K562 (cell line): ENCODE measurements around the gene BMPER. TPM values are rescaled to one million over a fixed set of nuclear protein-coding genes. Genes with fewer than 3 reads are reported as not detected.

Source experiments
- ATAC-seq: fragments of 200-7000 bp; cut with Tn5 transposase; 3 replicates; pipeline ENCODE4 v1.9.1; 2020; ENCODE audit warnings: moderate library complexity
- BruUV-seq: library from RNA; stranded (reverse); fragments of 400-500 nt; replicated peaks from 2 replicates; lab custom pipeline; 2021; lab: Mats Ljungman, UMichigan
- CTCF ChIA-PET: fragments of 300-600 bp; formaldehyde crosslinking; extraction: SDS; loops from one replicate; lab custom pipeline; 2021; ENCODE audit warnings: low intra/inter-chr PET ratio; lab: Yijun Ruan, JAX
- POLR2A ChIA-PET: fragments of 300-600, 350-650 bp; sonication (Branson Sonifier 250); formaldehyde crosslinking; extraction: SDS; loops from one replicate; lab custom pipeline; 2021; ENCODE audit warnings: antibody characterized with exemption, inconsistent platforms; lab: Yijun Ruan, JAX
- DNase-seq, 4 experiments: peaks; one replicate each; pipeline versions ENCODE4 v3.0.0 to v3.0.0-alpha.2; 2011 to 2018; ENCODE audit warnings: low spot score in 3 of 4, mixed read lengths in 3 of 4; ENCODE audit errors: extremely low read depth in 1 of 4
- FAIRE-seq: peaks from 2 replicates; lab custom pipeline; 2011; peaks lifted over from hg19 to GRCh38; lab: Jason Lieb, UNC
- H2AFZ ChIP-seq: 2 replicates; pipeline ENCODE4 v1.6.0; 2011; ENCODE audit warnings: low read depth, low read length, control low read depth, inconsistent platforms
- H3K27ac ChIP-seq: fragments of 200-600 bp; 3 replicates; pipeline ENCODE4 v1.8.0; 2011; ENCODE audit warnings: low read depth, mild to moderate bottlenecking, control low read depth, inconsistent platforms, low read length, moderate library complexity, mixed read lengths; ENCODE audit errors: extremely low read depth
- H3K27me3 ChIP-seq, 2 experiments: fragments of 300-600 bp in 1 of 2; 2 replicates in 1 of 2; 3 replicates in 1 of 2; pipeline versions ENCODE4 v1.6.0 to v1.8.0; 2011; ENCODE audit warnings: inconsistent platforms in 2 of 2, low read length in 2 of 2, mild to moderate bottlenecking in 1 of 2, mixed read lengths in 1 of 2, moderate library complexity in 1 of 2; ENCODE audit not compliant: control insufficient read depth in 2 of 2, insufficient read depth in 2 of 2
- H3K36me3 ChIP-seq: fragments of 300-600 bp; 3 replicates; pipeline ENCODE4 v1.8.0; 2011; ENCODE audit warnings: mild to moderate bottlenecking, low read length, inconsistent platforms; ENCODE audit not compliant: control insufficient read depth, insufficient read depth
- H3K4me1 ChIP-seq, 2 experiments: fragments of 200-600 bp in 1 of 2; replicated peaks in 1 of 2; 2 replicates in 1 of 2; 3 replicates in 1 of 2; pipeline versions ENCODE4 v1.5.1 to v1.8.0; 2011; ENCODE audit warnings: inconsistent platforms in 2 of 2, low read length in 2 of 2, mild to moderate bottlenecking in 1 of 2, mixed read lengths in 1 of 2, moderate library complexity in 1 of 2; ENCODE audit not compliant: control insufficient read depth in 2 of 2, insufficient read depth in 2 of 2
- H3K4me2 ChIP-seq: 2 replicates; pipeline ENCODE4 v1.6.1; 2011; ENCODE audit warnings: low read length, control low read depth, inconsistent platforms, mixed read lengths; ENCODE audit not compliant: insufficient read depth
- H3K4me3 ChIP-seq: fragments of 200-600 bp; sonication (generic), shearing (Covaris generic); 2 replicates; pipeline ENCODE4 v1.5.1; 2016; ENCODE audit warnings: control low read depth, inconsistent platforms
- H3K79me2 ChIP-seq: fragments of 200-600 bp; 3 replicates; pipeline ENCODE4 v1.8.0; 2011; ENCODE audit warnings: low read length, inconsistent platforms; ENCODE audit not compliant: control insufficient read depth, insufficient read depth
- H3K9ac ChIP-seq, 2 experiments: 2 replicates each; pipeline versions ENCODE4 v1.6.0 to v1.6.1; 2011; ENCODE audit warnings: low read depth in 2 of 2, low read length in 2 of 2, control low read depth in 1 of 2, inconsistent platforms in 1 of 2, mild to moderate bottlenecking in 1 of 2, mixed read lengths in 1 of 2; ENCODE audit not compliant: insufficient read depth in 1 of 2
- H3K9me1 ChIP-seq: one replicate; pipeline ENCODE4 v1.6.0; 2011; ENCODE audit warnings: inconsistent platforms, mild to moderate bottlenecking, low read length, moderate library complexity; ENCODE audit not compliant: control insufficient read depth, insufficient read depth
- H3K9me3 ChIP-seq: replicated peaks from 2 replicates; pipeline ENCODE4 v1.5.1; 2011; ENCODE audit warnings: low read depth, low read length, inconsistent platforms; ENCODE audit not compliant: control insufficient read depth, insufficient read depth
- H4K20me1 ChIP-seq: replicated peaks from 2 replicates; pipeline ENCODE4 v1.6.1; 2011; ENCODE audit warnings: low read length, inconsistent platforms, mixed read lengths; ENCODE audit not compliant: control insufficient read depth, insufficient read depth
- JUND ChIP-seq, 2 experiments: IDR thresholded peaks; 2 replicates in 1 of 2; 3 replicates in 1 of 2; pipeline ENCODE4 v1.6.1; 2011; ENCODE audit warnings: borderline replicate concordance in 2 of 2, low read depth in 2 of 2, low read length in 2 of 2, improper control_type of control experiment in 1 of 2, missing biosample characterization in 1 of 2, missing genetic modification characterization in 1 of 2, missing genetic modification reagents in 1 of 2
- KDM4B ChIP-seq, 2 experiments: fragments of 450-650 bp in 1 of 2; sonication (generic) in 1 of 2; IDR thresholded peaks; 2 replicates each; pipeline ENCODE4 v1.6.1; 2016 to 2017; ENCODE audit warnings: borderline replicate concordance in 2 of 2, antibody characterized with exemption in 1 of 2, low read depth in 1 of 2, mild to moderate bottlenecking in 1 of 2
- NONO ChIP-seq, 2 experiments: fragments of 200-400 bp in 1 of 2; fragments of 450-650 bp in 1 of 2; formaldehyde crosslinking in 1 of 2; IDR thresholded peaks; 2 replicates each; pipeline ENCODE4 v1.6.1; 2017; ENCODE audit warnings: low read depth in 2 of 2, mild to moderate bottlenecking in 2 of 2, moderate library complexity in 2 of 2, low read length in 1 of 2
- NR2C2 ChIP-seq, 2 experiments: fragments of 200-800 bp in 1 of 2; sonication (Bioruptor generic) in 1 of 2; sonication (generic) in 1 of 2; formaldehyde crosslinking in 1 of 2; IDR thresholded peaks; 2 replicates each; pipeline versions ENCODE4 v1.6.1 to v1.8.0; 2016 to 2022; ENCODE audit warnings: mild to moderate bottlenecking in 1 of 2, missing compliant biosample characterization in 1 of 2, missing genetic modification characterization in 1 of 2, missing genetic modification reagents in 1 of 2
- PHB ChIP-seq: fragments of 250-450 bp; sonication (Bioruptor Pico); IDR thresholded peaks from 2 replicates; pipeline ENCODE4 v1.5.0; 2021
- PHF21A ChIP-seq: fragments of 450-650 bp; IDR thresholded peaks from 2 replicates; pipeline ENCODE4 v1.6.1; 2017; ENCODE audit warnings: low read depth, borderline replicate concordance
- PYGO2 ChIP-seq: fragments of 450-650 bp; IDR thresholded peaks from 2 replicates; pipeline ENCODE4 v1.6.1; 2016; ENCODE audit warnings: mild to moderate bottlenecking, missing genetic modification characterization, moderate library complexity, missing compliant biosample characterization
- RBM17 ChIP-seq: fragments of 200-400 bp; formaldehyde crosslinking; IDR thresholded peaks from 2 replicates; pipeline ENCODE4 v1.6.1; 2017; ENCODE audit warnings: low read depth, mild to moderate bottlenecking, low read length, borderline replicate concordance
- SIRT6 ChIP-seq: IDR thresholded peaks from one replicate; pipeline ENCODE4 v1.6.1; 2012; ENCODE audit warnings: low read depth, mild to moderate bottlenecking, control low read depth, inconsistent platforms, low read length, moderate library complexity
- SMAD3 ChIP-seq: fragments of 450-650 bp; formaldehyde crosslinking; conservative IDR thresholded peaks from 2 replicates; pipeline ENCODE4 v1.4.0; 2020; ENCODE audit warnings: mild to moderate bottlenecking
- SMC3 ChIP-seq: conservative IDR thresholded peaks from 2 replicates; pipeline ENCODE4 v1.6.1; 2011; ENCODE audit warnings: low read depth, low read length, improper control_type of control experiment; ENCODE audit not compliant: insufficient read depth
- STAT5A ChIP-seq: IDR thresholded peaks from 2 replicates; pipeline ENCODE4 v1.6.1; 2012; ENCODE audit warnings: low read length, inconsistent platforms, borderline replicate concordance
- TCF15 ChIP-seq: fragments of 250-450 bp; sonication (Bioruptor Pico); IDR thresholded peaks from 2 replicates; pipeline ENCODE4 v1.8.0; 2022; ENCODE audit warnings: moderate library complexity, mild to moderate bottlenecking, inconsistent platforms
- TEAD4 ChIP-seq, 2 experiments: sonication (generic) in 1 of 2; formaldehyde crosslinking in 1 of 2; IDR thresholded peaks; 2 replicates each; pipeline versions ENCODE4 v1.6.1 to v1.8.0; 2012 to 2022; ENCODE audit warnings: borderline replicate concordance in 1 of 2, inconsistent platforms in 1 of 2, low read length in 1 of 2, mild to moderate bottlenecking in 1 of 2, missing genetic modification reagents in 1 of 2
- XRCC3 ChIP-seq: fragments of 450-650 bp; IDR thresholded peaks from 2 replicates; pipeline ENCODE4 v1.6.1; 2017; ENCODE audit warnings: mild to moderate bottlenecking, moderate library complexity
- ZNF146 ChIP-seq: IDR thresholded peaks from one replicate; pipeline ENCODE4 v1.6.1; 2018; ENCODE audit warnings: missing compliant biosample characterization; ENCODE audit not compliant: unreplicated experiment
- ZNF224 ChIP-seq: sonication (generic); formaldehyde crosslinking; IDR thresholded peaks from 2 replicates; pipeline ENCODE4 v1.8.0; 2022; ENCODE audit warnings: mild to moderate bottlenecking, missing genetic modification reagents
- ZNF445 ChIP-seq: fragments of 250-450 bp; sonication (Bioruptor Pico); IDR thresholded peaks from 2 replicates; pipeline ENCODE4 v1.4.0; 2020; ENCODE audit warnings: low read depth, mild to moderate bottlenecking, moderate library complexity
- ZNF551 ChIP-seq: fragments of 250-450 bp; sonication (Bioruptor Pico); IDR thresholded peaks from 2 replicates; pipeline ENCODE4 v1.5.0; 2021; ENCODE audit warnings: mild to moderate bottlenecking, moderate library complexity
- ZNF79 ChIP-seq: fragments of 250-450 bp; sonication (Bioruptor Pico); IDR thresholded peaks from 2 replicates; pipeline ENCODE4 v1.4.0; 2020; ENCODE audit warnings: low read depth, mild to moderate bottlenecking, moderate library complexity
- ZNF830 ChIP-seq: fragments of 250-450 bp; sonication (Bioruptor Pico); IDR thresholded peaks from 2 replicates; pipeline ENCODE4 v1.5.0; 2021; ENCODE audit warnings: mild to moderate bottlenecking
- WGBS: fragments of 100-300 bp; shearing (Covaris generic); methylation state at CpG from one replicate; pipeline ENCODE4 v1.1.6; 2016; ENCODE audit warnings: low coverage, mixed read lengths; ENCODE audit not compliant: insufficient coverage; ENCODE audit errors: missing lambda C conversion rate; 5-methylcytosine and 5-hydroxymethylcytosine counted together
- in situ Hi-C: fragments of 300-500 bp; cut with MboI; formaldehyde crosslinking; loops from 4 replicates; pipeline ENCODE4 v1.15.0; 2018; ENCODE audit warnings: inconsistent platforms, mixed read lengths
- intact Hi-C: fragments of 100-400 bp; cut with micrococcal nuclease; formaldehyde crosslinking; loops from 2 replicates; pipeline ENCODE4 v1.14.2; 2022
- polyA plus RNA-seq, 8 experiments: library from polyadenylated mRNA; depleted of rRNA in 4 of 8; stranded (reverse) in 5 of 8; unstranded in 3 of 8; fragments of >200 nt; fragmentation: Nextera tagmentation in 2 of 8; fragmentation: Illumina TruSeq in 1 of 8; extraction: Ambion mirVana in 2 of 8; extraction: Trizol in 1 of 8; gene quantifications; 2 replicates each; pipeline versions ENCODE4 v1.2.1 to v1.2.3, GENCODE V29; 2011 to 2014; ENCODE audit warnings: inconsistent platforms in 1 of 8, missing spikeins in 1 of 8
- total RNA-seq, 7 experiments: library from RNA; depleted of rRNA in 6 of 7; stranded (reverse); fragments of >200 nt in 6 of 7; fragmentation: Illumina TruSeq in 2 of 7; extraction: Trizol in 2 of 7; gene quantifications; 2 replicates each; pipeline versions ENCODE4 v1.2.1 to v1.2.3, GENCODE V29; 2011 to 2021; ENCODE audit warnings: low replicate concordance in 1 of 7

Gene BMPER
- total and polyA plus RNA-seq, 9 of the 15 experiments (the other 6 are each of a cell fraction or from before 2014, with no cell fraction given) = not detected

DNA sequence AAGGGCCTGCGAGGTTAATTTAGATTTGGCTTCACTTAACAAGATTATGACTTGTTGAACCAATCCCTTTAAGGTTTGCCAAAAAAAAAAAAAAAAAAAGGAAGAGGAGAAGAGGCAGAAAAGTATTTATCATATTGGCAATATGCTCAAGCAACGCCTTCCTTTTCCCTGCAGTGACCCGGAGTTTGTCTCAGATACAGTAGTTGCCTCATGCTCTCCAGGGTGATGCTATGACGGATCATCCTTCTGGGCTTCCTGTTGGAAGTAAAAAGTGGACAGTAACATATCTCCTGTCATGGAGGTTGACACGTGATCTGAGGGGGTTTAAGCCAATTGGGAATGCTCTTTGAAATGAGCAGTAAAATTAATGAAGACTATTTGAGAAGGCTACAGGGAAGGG, 117.3 kb downstream of the BMPER start (continued):
- TF ChIP-seq PHF21A = no peak
- TF ChIP-seq NR2C2 (CRISPR knock-in tag; IDR thresholded peaks at IDR 0.05) = no peak
- no peak for TF ChIP-seq NR2C2 (tag; IDR thresholded peaks at IDR 0.05)
- TF ChIP-seq ZNF445 = no peak

- 0% methylated on average over 5 of the region's 5 CpGs for WGBS
- Histone ChIP-seq H4K20me1 (no peaks in the 10 kb centered on the region), H3K4me2 (no peak overlapping the region), H3K9me3 (no peaks in the 10 kb centered on the region), H3K27ac (no peak overlapping the region), H3K9ac (no peak overlapping the region), H2AFZ (no peak overlapping the region), H3K27me3 (no peaks in the 10 kb centered on the region), H3K4me1 (no peaks in the 10 kb centered on the region), H3K79me2 (no peaks in the 10 kb centered on the region), H3K4me3 (no peak overlapping the region), H3K36me3 (no peaks in the 10 kb centered on the region), H3K9me1 (no peaks in the 10 kb centered on the region)
- intact Hi-C loops = no loop called here
- TF ChIP-seq NONO (IDR thresholded peaks at IDR 0.05; ENCODE audit: low read depth in 2 of 2, low read length in 1 of 2) (no peak), ZNF79 (CRISPR knock-in tag) (no peak), KDM4B (IDR thresholded peaks at IDR 0.05; ENCODE audit: borderline replicate concordance in 2 of 2, low read depth in 1 of 2) (no peak), TEAD4 (IDR thresholded peaks at IDR 0.05; ENCODE audit: low read length) (no peak), TEAD4 (CRISPR knock-in tag; IDR thresholded peaks at IDR 0.05; ENCODE audit: borderline replicate concordance) (no peak), RBM17 (no peak), ZNF224 (CRISPR knock-in tag) (no peak), JUND (IDR thresholded peaks at IDR 0.05; ENCODE audit: borderline replicate concordance, low read depth, low read length) (no peak), JUND (tag; IDR thresholded peaks at IDR 0.05; ENCODE audit: borderline replicate concordance, low read depth, low read length) (no peak), SMC3 (no peak), PYGO2 (tag) (no peak), ZNF146 (no peak), ZNF551 (CRISPR knock-in tag) (no peak), ZNF830 (CRISPR knock-in tag) (no peak), SIRT6 (no peak), TCF15 (CRISPR knock-in tag) (no peak), STAT5A (no peak), XRCC3 (no peak), SMAD3 (no peak), PHB (CRISPR knock-in tag) (no peak)
- in situ Hi-C loops = no loop called here
- FAIRE-seq = no peak
- ATAC-seq = no peak
- POLR2A ChIA-PET = no interaction called here
- BruUV-seq = no TSS peak
- CTCF ChIA-PET = no interaction called here
- DNase-seq = no peak
Observed at GRCh38 chr7:34025600-34025999, 120.3 kb downstream of the BMPER start.
